K562 (cell line): Measurements from ENCODE around the gene CLUH. TPM values are rescaled to one million over a fixed set of nuclear protein-coding genes. Genes with fewer than 3 reads are reported as not detected.
A peak's percentile ranks its signal among the peaks of the same experiment; 100 is the strongest.
"Not testable (repeated sequence)": the region's sequence is repeated elsewhere in the genome, so short reads cannot be mapped to it uniquely, and the experiment has no call there.

Experiments
- ATAC-seq: fragments of 200-7000 bp; cut with Tn5 transposase; 3 replicates; pipeline ENCODE4 v1.9.1; 2020; ENCODE audit warnings: moderate library complexity
- BruUV-seq: library from RNA; stranded (reverse); fragments of 400-500 nt; replicated peaks from 2 replicates; lab custom pipeline; 2021; lab: Mats Ljungman, UMichigan
- CTCF ChIA-PET: fragments of 300-600 bp; formaldehyde crosslinking; extraction: SDS; loops from one replicate; lab custom pipeline; 2021; ENCODE audit warnings: low intra/inter-chr PET ratio; lab: Yijun Ruan, JAX
- POLR2A ChIA-PET: fragments of 300-600, 350-650 bp; sonication (Branson Sonifier 250); formaldehyde crosslinking; extraction: SDS; loops from one replicate; lab custom pipeline; 2021; ENCODE audit warnings: antibody characterized with exemption, inconsistent platforms; lab: Yijun Ruan, JAX
- DNase-seq, 4 experiments: peaks; one replicate each; pipeline versions ENCODE4 v3.0.0 to v3.0.0-alpha.2; 2011 to 2018; ENCODE audit warnings: low spot score in 3 of 4, mixed read lengths in 3 of 4; ENCODE audit errors: extremely low read depth in 1 of 4
- FAIRE-seq: peaks from 2 replicates; lab custom pipeline; 2011; peaks lifted over from hg19 to GRCh38; lab: Jason Lieb, UNC
- H2AFZ ChIP-seq: 2 replicates; pipeline ENCODE4 v1.6.0; 2011; ENCODE audit warnings: low read depth, low read length, control low read depth, inconsistent platforms
- H3K27ac ChIP-seq: fragments of 200-600 bp; 3 replicates; pipeline ENCODE4 v1.8.0; 2011; ENCODE audit warnings: low read depth, mild to moderate bottlenecking, control low read depth, inconsistent platforms, low read length, moderate library complexity, mixed read lengths; ENCODE audit errors: extremely low read depth
- H3K27me3 ChIP-seq, 2 experiments: fragments of 300-600 bp in 1 of 2; 2 replicates in 1 of 2; 3 replicates in 1 of 2; pipeline versions ENCODE4 v1.6.0 to v1.8.0; 2011; ENCODE audit warnings: inconsistent platforms in 2 of 2, low read length in 2 of 2, mild to moderate bottlenecking in 1 of 2, mixed read lengths in 1 of 2, moderate library complexity in 1 of 2; ENCODE audit not compliant: control insufficient read depth in 2 of 2, insufficient read depth in 2 of 2
- H3K36me3 ChIP-seq: fragments of 300-600 bp; 3 replicates; pipeline ENCODE4 v1.8.0; 2011; ENCODE audit warnings: mild to moderate bottlenecking, low read length, inconsistent platforms; ENCODE audit not compliant: control insufficient read depth, insufficient read depth
- H3K4me1 ChIP-seq, 2 experiments: fragments of 200-600 bp in 1 of 2; replicated peaks in 1 of 2; 2 replicates in 1 of 2; 3 replicates in 1 of 2; pipeline versions ENCODE4 v1.5.1 to v1.8.0; 2011; ENCODE audit warnings: inconsistent platforms in 2 of 2, low read length in 2 of 2, mild to moderate bottlenecking in 1 of 2, mixed read lengths in 1 of 2, moderate library complexity in 1 of 2; ENCODE audit not compliant: control insufficient read depth in 2 of 2, insufficient read depth in 2 of 2
- H3K4me2 ChIP-seq: 2 replicates; pipeline ENCODE4 v1.6.1; 2011; ENCODE audit warnings: low read length, control low read depth, inconsistent platforms, mixed read lengths; ENCODE audit not compliant: insufficient read depth
- H3K4me3 ChIP-seq: fragments of 200-600 bp; sonication (generic), shearing (Covaris generic); 2 replicates; pipeline ENCODE4 v1.5.1; 2016; ENCODE audit warnings: control low read depth, inconsistent platforms
- H3K79me2 ChIP-seq: fragments of 200-600 bp; 3 replicates; pipeline ENCODE4 v1.8.0; 2011; ENCODE audit warnings: low read length, inconsistent platforms; ENCODE audit not compliant: control insufficient read depth, insufficient read depth
- H3K9ac ChIP-seq, 2 experiments: 2 replicates each; pipeline versions ENCODE4 v1.6.0 to v1.6.1; 2011; ENCODE audit warnings: low read depth in 2 of 2, low read length in 2 of 2, control low read depth in 1 of 2, inconsistent platforms in 1 of 2, mild to moderate bottlenecking in 1 of 2, mixed read lengths in 1 of 2; ENCODE audit not compliant: insufficient read depth in 1 of 2
- H3K9me1 ChIP-seq: one replicate; pipeline ENCODE4 v1.6.0; 2011; ENCODE audit warnings: inconsistent platforms, mild to moderate bottlenecking, low read length, moderate library complexity; ENCODE audit not compliant: control insufficient read depth, insufficient read depth
- H3K9me3 ChIP-seq: replicated peaks from 2 replicates; pipeline ENCODE4 v1.5.1; 2011; ENCODE audit warnings: low read depth, low read length, inconsistent platforms; ENCODE audit not compliant: control insufficient read depth, insufficient read depth
- H4K20me1 ChIP-seq: replicated peaks from 2 replicates; pipeline ENCODE4 v1.6.1; 2011; ENCODE audit warnings: low read length, inconsistent platforms, mixed read lengths; ENCODE audit not compliant: control insufficient read depth, insufficient read depth
- ZNF121 ChIP-seq: sonication (generic); formaldehyde crosslinking; conservative IDR thresholded peaks from 2 replicates; pipeline ENCODE4 v1.8.0; 2022; ENCODE audit warnings: missing genetic modification reagents
- ZNF699 ChIP-seq: fragments of 250-450 bp; sonication (Bioruptor Pico); IDR thresholded peaks from 2 replicates; pipeline ENCODE4 v1.8.0; 2021; ENCODE audit warnings: mild to moderate bottlenecking, moderate library complexity; ENCODE audit not compliant: insufficient replicate concordance
- WGBS: fragments of 100-300 bp; shearing (Covaris generic); methylation state at CpG from one replicate; pipeline ENCODE4 v1.1.6; 2016; ENCODE audit warnings: low coverage, mixed read lengths; ENCODE audit not compliant: insufficient coverage; ENCODE audit errors: missing lambda C conversion rate; 5-methylcytosine and 5-hydroxymethylcytosine counted together
- in situ Hi-C: fragments of 300-500 bp; cut with MboI; formaldehyde crosslinking; loops from 4 replicates; pipeline ENCODE4 v1.15.0; 2018; ENCODE audit warnings: inconsistent platforms, mixed read lengths
- intact Hi-C: fragments of 100-400 bp; cut with micrococcal nuclease; formaldehyde crosslinking; loops from 2 replicates; pipeline ENCODE4 v1.14.2; 2022
- polyA plus RNA-seq, 8 experiments: library from polyadenylated mRNA; depleted of rRNA in 4 of 8; stranded (reverse) in 5 of 8; unstranded in 3 of 8; fragments of >200 nt; fragmentation: Nextera tagmentation in 2 of 8; fragmentation: Illumina TruSeq in 1 of 8; extraction: Ambion mirVana in 2 of 8; extraction: Trizol in 1 of 8; gene quantifications; 2 replicates each; pipeline versions ENCODE4 v1.2.1 to v1.2.3, GENCODE V29; 2011 to 2014; ENCODE audit warnings: inconsistent platforms in 1 of 8, missing spikeins in 1 of 8
- total RNA-seq, 7 experiments: library from RNA; depleted of rRNA in 6 of 7; stranded (reverse); fragments of >200 nt in 6 of 7; fragmentation: Illumina TruSeq in 2 of 7; extraction: Trizol in 2 of 7; gene quantifications; 2 replicates each; pipeline versions ENCODE4 v1.2.1 to v1.2.3, GENCODE V29; 2011 to 2021; ENCODE audit warnings: low replicate concordance in 1 of 7

CLUH gene
- total and polyA plus RNA-seq, 9 of the 15 experiments (the other 6 are each of a cell fraction or from before 2014, with no cell fraction given) = 0.21 to 140 (median 33.2) TPM

- no peak for TF ChIP-seq ZNF699 (CRISPR knock-in tag)
- 0 out of 2 replicates have a peak, but pooled peaks have one; percentile 13 for TF ChIP-seq ZNF121 (CRISPR knock-in tag)
- no peak overlapping the region for H3K9ac ChIP-seq
- in situ Hi-C loops = no loop called here
- H2AFZ ChIP-seq = no peak overlapping the region
- FAIRE-seq (no peak), DNase-seq (no peak), ATAC-seq (no peak)
- WGBS = 88% methylated on average over 2 of the region's 2 CpGs
- CTCF ChIA-PET = no interaction called here
- H4K20me1 ChIP-seq = no peaks in the 10 kb centered on the region
- H3K79me2 ChIP-seq = no peaks in the 10 kb centered on the region
- peaks cover 0 to 5% of the 10 kb centered on the region in 2 experiments; a peak in 2 of 5 replicates for H3K4me1 ChIP-seq
- intact Hi-C loops = no loop called here
- no peak overlapping the region for H3K4me2 ChIP-seq
- POLR2A ChIA-PET = no interaction called here
- H3K9me3 ChIP-seq = no peaks in the 10 kb centered on the region
- no peaks in the 10 kb centered on the region for H3K9me1 ChIP-seq
- no peak overlapping the region for H3K27ac ChIP-seq
- no peaks in the 10 kb centered on the region for H3K27me3 ChIP-seq
- no TSS peak for BruUV-seq
- H3K36me3 ChIP-seq = peaks cover 58% of the 10 kb centered on the region; the same call in 2 of the 3 replicates
- H3K4me3 ChIP-seq = no peak overlapping the region
Measured at GRCh38 chr17:2680961-2681360, 30.6 kb downstream of the CLUH start.

- H3K4me1 ChIP-seq, DNase-seq, H3K9me1 ChIP-seq, H3K9me3 ChIP-seq, ATAC-seq, FAIRE-seq, in situ Hi-C loops, BruUV-seq, H3K4me3 ChIP-seq, POLR2A ChIA-PET, H3K27ac ChIP-seq, H3K79me2 ChIP-seq, H3K9ac ChIP-seq, H4K20me1 ChIP-seq, CTCF ChIA-PET, H3K4me2 ChIP-seq, H2AFZ ChIP-seq, H3K27me3 ChIP-seq: not testable (repeated sequence)
- WGBS = 100% methylated on average over 1 of the region's 1 CpG
- intact Hi-C loops = loop anchor here (10.0 kb wide), 1 partner anchor 84 kb away; the partner anchor contains the start of gene PAFAH1B1
- H3K36me3 ChIP-seq = peaks cover 74% of the 10 kb centered on the region; the same call in 2 of the 3 replicates
Measured at GRCh38 chr17:2679247-2679646, 32.3 kb downstream of the CLUH start.
